ENCODE data around the gene ADCY4.

DNA sequence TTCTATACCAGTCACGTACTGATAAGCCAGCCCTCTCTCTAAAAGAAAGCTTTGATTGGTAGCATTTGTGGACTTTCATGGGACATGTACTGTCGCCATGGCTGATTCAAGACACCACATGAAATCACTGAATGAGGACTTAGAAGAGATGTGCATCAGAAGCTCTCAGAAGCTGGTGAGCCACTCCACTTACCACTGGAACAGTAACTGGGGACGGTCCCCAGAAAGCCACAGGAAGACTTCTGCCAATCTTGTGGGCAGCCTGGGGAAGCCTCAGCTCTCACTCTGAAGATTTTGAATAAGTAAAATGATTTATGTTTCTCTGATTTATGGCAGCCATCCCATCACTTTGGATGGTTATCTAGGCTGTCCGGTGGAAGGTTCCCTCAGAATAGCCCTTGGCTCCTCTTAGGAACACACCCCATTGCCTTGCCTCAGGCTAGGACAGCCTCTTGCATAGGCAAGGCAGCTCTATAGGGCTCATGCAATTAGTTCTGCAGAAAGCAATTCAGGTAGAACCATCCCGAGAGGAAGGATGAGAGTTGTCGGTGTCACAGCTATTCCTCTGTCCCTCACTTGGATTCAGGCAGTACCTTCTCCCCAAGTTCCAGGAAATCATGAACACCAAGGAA lies 45.1 kb downstream of the ADCY4 start:
- TF ChIP-seq, protein P1, sequence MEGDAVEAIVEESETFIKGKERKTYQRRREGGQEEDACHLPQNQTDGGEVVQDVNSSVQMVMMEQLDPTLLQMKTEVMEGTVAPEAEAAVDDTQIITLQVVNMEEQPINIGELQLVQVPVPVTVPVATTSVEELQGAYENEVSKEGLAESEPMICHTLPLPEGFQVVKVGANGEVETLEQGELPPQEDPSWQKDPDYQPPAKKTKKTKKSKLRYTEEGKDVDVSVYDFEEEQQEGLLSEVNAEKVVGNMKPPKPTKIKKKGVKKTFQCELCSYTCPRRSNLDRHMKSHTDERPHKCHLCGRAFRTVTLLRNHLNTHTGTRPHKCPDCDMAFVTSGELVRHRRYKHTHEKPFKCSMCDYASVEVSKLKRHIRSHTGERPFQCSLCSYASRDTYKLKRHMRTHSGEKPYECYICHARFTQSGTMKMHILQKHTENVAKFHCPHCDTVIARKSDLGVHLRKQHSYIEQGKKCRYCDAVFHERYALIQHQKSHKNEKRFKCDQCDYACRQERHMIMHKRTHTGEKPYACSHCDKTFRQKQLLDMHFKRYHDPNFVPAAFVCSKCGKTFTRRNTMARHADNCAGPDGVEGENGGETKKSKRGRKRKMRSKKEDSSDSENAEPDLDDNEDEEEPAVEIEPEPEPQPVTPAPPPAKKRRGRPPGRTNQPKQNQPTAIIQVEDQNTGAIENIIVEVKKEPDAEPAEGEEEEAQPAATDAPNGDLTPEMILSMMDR (IDR thresholded peaks at IDR 0.05): no peak
- TF ChIP-seq POLR2A (IDR thresholded peaks at IDR 0.05): no peak

Measured in right lobe of liver (tissue), 4 donors.